ENCODE results near the gene SAMD10. TPM values are rescaled to one million over a fixed set of nuclear protein-coding genes. Genes with fewer than 3 reads are reported as not detected.

SAMD10 gene
- total RNA-seq, 1 experiment from 2014 or later: 5.7 TPM

DNA sequence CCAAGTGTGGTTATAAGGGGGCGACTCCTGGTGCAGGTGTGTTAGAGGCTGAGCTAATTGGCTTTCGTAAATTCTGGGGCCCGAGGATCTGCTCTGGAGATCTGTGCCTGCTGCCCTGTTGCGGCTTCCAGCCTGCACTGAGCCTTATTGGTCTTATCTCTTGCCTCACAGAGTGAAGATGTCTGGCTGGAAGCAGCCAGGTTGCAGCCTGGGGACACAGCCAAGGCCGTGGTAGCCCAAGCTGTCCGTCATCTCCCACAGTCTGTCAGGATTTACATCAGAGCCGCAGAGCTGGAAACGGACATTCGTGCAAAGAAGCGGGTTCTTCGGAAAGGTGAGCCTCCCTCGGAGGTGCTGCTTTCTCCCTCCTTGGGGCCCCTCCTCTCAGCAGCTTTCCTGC is 21.5 kb upstream of the SAMD10 start:
- no peak overlapping the region; a peak in 1 of 7 replicates for H3K27ac Mint-ChIP-seq
- no peak overlapping the region for H4K5ac ChIP-seq (ENCODE audit: insufficient read length, low read depth, low read length)
- no peak overlapping the region for H3T11ph ChIP-seq (ENCODE audit: low read length)
- H4K91ac ChIP-seq (ENCODE audit: insufficient read length, low read depth, low read length): no peak overlapping the region
- H3K4me1 ChIP-seq (ENCODE audit: insufficient read depth, low read length): no peaks in the 10 kb centered on the region
- TF ChIP-seq, protein P1, sequence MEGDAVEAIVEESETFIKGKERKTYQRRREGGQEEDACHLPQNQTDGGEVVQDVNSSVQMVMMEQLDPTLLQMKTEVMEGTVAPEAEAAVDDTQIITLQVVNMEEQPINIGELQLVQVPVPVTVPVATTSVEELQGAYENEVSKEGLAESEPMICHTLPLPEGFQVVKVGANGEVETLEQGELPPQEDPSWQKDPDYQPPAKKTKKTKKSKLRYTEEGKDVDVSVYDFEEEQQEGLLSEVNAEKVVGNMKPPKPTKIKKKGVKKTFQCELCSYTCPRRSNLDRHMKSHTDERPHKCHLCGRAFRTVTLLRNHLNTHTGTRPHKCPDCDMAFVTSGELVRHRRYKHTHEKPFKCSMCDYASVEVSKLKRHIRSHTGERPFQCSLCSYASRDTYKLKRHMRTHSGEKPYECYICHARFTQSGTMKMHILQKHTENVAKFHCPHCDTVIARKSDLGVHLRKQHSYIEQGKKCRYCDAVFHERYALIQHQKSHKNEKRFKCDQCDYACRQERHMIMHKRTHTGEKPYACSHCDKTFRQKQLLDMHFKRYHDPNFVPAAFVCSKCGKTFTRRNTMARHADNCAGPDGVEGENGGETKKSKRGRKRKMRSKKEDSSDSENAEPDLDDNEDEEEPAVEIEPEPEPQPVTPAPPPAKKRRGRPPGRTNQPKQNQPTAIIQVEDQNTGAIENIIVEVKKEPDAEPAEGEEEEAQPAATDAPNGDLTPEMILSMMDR (conservative IDR thresholded peaks at IDR 0.05): no peak
- H3K14ac ChIP-seq (ENCODE audit: insufficient read depth, low read length): no peak overlapping the region
- no peaks in the 10 kb centered on the region for H4K20me1 ChIP-seq (ENCODE audit: control insufficient read depth, insufficient read depth, insufficient read length)
- no peak overlapping the region for H3K23ac ChIP-seq (ENCODE audit: insufficient read length, low read depth, low read length)
- H3K9me3 ChIP-seq (ENCODE audit: control insufficient read depth, low read depth, low read length): no peaks in the 10 kb centered on the region
- no peak overlapping the region for H3K27ac ChIP-seq (ENCODE audit: insufficient read length, low read depth, low read length)
- peaks cover 6 to 7% of the 10 kb centered on the region in 2 experiments; a peak in 2 of 4 replicates for H3K4me1 Mint-ChIP-seq
- H2AFZ ChIP-seq (ENCODE audit: low read length): no peak overlapping the region
- H3K4me3 Mint-ChIP-seq: no peak overlapping the region
- no peak for DNase-seq
- H3K79me1 ChIP-seq (ENCODE audit: insufficient read depth, low read depth, low read length, poor library complexity, severe bottlenecking): no peaks in the 10 kb centered on the region
- no peaks in the 10 kb centered on the region for H3K27me3 ChIP-seq (ENCODE audit: insufficient read depth, low read length)
- no peak overlapping the region for H2BK12ac ChIP-seq (ENCODE audit: insufficient read length, low read depth, low read length)
- no peak overlapping the region for H2BK5ac ChIP-seq (ENCODE audit: insufficient read length, low read length)
- no peak overlapping the region for H2BK20ac ChIP-seq (ENCODE audit: low read depth, low read length, poor library complexity, severe bottlenecking)
- H2BK15ac ChIP-seq (ENCODE audit: low read depth, low read length): no peak overlapping the region
- no peak overlapping the region for H3K4ac ChIP-seq (ENCODE audit: low read depth, low read length)
- no peaks in the 10 kb centered on the region for H3K27me3 Mint-ChIP-seq (ENCODE audit: low read depth)
- no peaks in the 10 kb centered on the region for H3K23me2 ChIP-seq (ENCODE audit: insufficient read length, low read depth, low read length, poor library complexity, severe bottlenecking)
- no peak overlapping the region for H4K8ac ChIP-seq (replicated peaks; ENCODE audit: insufficient read length, low read depth, low read length)
- H3K79me2 ChIP-seq (ENCODE audit: insufficient read depth, low read length): no peaks in the 10 kb centered on the region
- H3K4me2 ChIP-seq (ENCODE audit: insufficient read depth, insufficient read length, low read length): no peak overlapping the region
- H3K9ac ChIP-seq (ENCODE audit: extremely low read depth, insufficient read length, low read length): no peak overlapping the region
- H3K18ac ChIP-seq (ENCODE audit: insufficient read length, low read depth, low read length): no peak overlapping the region
- no peak overlapping the region for H3K56ac ChIP-seq (ENCODE audit: insufficient read length, low read depth, low read length)
- no peak overlapping the region for H2BK120ac ChIP-seq (ENCODE audit: low read depth, low read length, poor library complexity, severe bottlenecking)
- no peaks in the 10 kb centered on the region for H3K9me3 Mint-ChIP-seq
- H3K36me3 Mint-ChIP-seq (ENCODE audit: insufficient read depth in 1 of 3, low read depth in 3 of 3): peaks cover 31 to 86% (median 78%) of the 10 kb centered on the region in 3 experiments; a peak in 6 of 7 replicates
- H2AK5ac ChIP-seq (ENCODE audit: insufficient read length, low read length): no peak overlapping the region
- WGBS (ENCODE audit: extremely low coverage, insufficient read length, low lambda C conversion rate): no CpG with 5 or more reads among the region's 12 CpGs

Data from H9 (cell line).